ENCODE data around the gene UBXN6. TPM values are rescaled to one million over a fixed set of nuclear protein-coding genes. Genes with fewer than 3 reads are reported as not detected.

The UBXN6 gene
- total RNA-seq, 3 donors from 2014 or later = 79.1 to 104 (median 96.3) TPM

DNA sequence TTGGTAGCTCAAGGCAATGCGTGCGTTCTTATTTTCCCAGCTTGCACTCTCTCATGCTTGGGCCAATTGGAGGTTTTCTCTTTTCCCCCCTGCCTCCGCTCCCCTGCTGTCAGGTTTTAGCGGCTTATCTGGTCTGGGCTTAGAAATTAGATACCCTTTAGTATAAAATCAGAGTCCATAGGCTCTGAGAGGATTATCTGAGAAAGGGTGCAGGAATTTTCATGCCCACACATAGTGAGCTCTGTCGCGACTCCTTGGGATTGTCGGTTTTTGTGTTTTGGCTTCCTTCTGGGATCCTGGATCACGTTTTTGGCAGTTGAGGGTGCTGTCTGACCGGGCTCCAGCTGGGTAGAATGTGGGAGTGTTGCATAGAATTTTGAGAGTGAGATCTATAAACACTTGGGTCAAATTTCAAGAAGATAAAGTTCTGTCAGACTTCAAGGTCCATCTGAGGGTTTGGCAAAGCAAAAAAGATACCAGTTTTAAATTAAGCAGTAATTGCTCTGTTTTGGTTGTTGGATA is 42.7 kb downstream of the UBXN6 start:
- H3K4me3 ChIP-seq = no peak overlapping the region
- no peak for ATAC-seq
- intact Hi-C loops (cut with DNase I, micrococcal nuclease) = no loop called here
- no peaks in the 10 kb centered on the region for H3K36me3 ChIP-seq (ENCODE audit: low read depth)
- no peak for DNase-seq
- H3K4me1 ChIP-seq (ENCODE audit: low read depth) = no peaks in the 10 kb centered on the region
- H3K9me3 ChIP-seq = no peaks in the 10 kb centered on the region
- no peak for TF ChIP-seq CTCF (IDR thresholded peaks at IDR 0.05)

- intact Hi-C loops (cut with DNase I, micrococcal nuclease) = no loop called here
- Histone ChIP-seq H3K4me3 (no peak overlapping the region), H3K36me3 (ENCODE audit: low read depth) (no peaks in the 10 kb centered on the region), H3K9me3 (no peaks in the 10 kb centered on the region), H3K4me1 (ENCODE audit: low read depth) (no peaks in the 10 kb centered on the region)
- no peak for TF ChIP-seq CTCF (IDR thresholded peaks at IDR 0.05)
- ATAC-seq (no peak), DNase-seq (no peak)
Observed at GRCh38 chr19:4414144-4414799, 43.3 kb downstream of the UBXN6 start.

DNA sequence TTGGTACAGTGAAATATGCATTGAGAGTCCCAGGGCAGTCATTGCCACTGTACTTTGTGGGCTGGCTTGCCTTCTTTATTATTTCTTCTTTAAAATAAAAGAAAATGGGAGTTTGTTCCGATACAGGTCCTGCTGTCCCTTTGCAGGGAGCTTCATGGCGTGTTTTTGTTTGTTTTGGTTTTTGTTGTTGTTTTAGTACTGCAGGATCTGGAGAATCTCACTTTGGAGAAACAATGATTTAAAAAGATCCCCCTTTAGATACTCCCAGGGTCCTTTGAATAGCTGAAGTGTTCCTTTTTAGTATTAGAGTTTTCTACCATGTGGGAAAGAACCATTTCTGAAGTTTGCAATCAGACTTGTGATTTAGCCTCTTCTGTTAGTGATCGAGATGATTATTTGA is 44.0 kb downstream of the UBXN6 start:
- Histone ChIP-seq H3K36me3 (ENCODE audit: low read depth) (no peaks in the 10 kb centered on the region), H3K4me1 (ENCODE audit: low read depth) (no peaks in the 10 kb centered on the region), H3K4me3 (no peak overlapping the region), H3K9me3 (no peaks in the 10 kb centered on the region)
- ATAC-seq = no peak
- DNase-seq = no peak
- intact Hi-C loops (cut with DNase I, micrococcal nuclease) = no loop called here
- no peak for TF ChIP-seq CTCF (IDR thresholded peaks at IDR 0.05)

DNA sequence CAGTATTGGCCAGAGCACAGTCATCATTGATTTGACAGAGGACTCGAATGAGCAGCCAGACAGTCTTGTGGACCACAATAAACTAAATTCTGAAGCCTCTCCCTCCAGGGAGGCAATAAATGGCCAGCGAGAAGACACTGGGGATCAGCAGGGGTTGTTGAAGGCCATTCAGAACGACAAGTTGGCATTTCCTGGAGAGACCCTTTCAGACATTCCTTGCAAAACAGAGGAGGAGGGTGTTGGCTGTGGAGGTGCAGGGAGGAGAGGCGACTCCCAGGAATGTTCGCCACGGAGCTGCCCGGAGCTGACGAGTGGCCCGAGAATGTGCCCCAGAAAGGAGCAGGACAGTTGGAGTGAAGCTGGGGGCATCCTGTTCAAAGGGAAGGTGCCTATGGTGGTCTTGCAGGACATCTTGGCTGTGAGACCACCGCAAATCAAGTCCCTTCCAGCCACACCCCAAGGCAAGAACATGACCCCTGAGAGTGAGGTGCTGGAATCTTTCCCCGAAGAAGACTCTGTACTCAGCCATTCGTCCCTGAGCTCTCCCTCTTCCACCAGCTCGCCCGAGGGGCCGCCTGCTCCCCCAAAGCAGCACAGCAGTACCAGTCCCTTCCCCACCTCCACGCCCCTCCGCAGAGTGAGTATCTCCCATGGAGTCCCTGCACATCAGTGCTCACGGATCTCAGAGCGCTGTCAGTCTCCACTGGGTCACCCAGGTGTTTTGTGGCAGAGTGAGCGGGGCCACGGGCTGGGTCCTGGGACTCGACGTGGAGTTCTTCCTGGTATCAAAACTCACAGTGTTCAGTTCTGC is 48.3 kb downstream of the UBXN6 start:
- intact Hi-C loops (cut with DNase I, micrococcal nuclease) = no loop called here
- no peak for TF ChIP-seq CTCF (IDR thresholded peaks at IDR 0.05)
- H3K4me3 ChIP-seq = no peak overlapping the region
- no peaks in the 10 kb centered on the region for H3K9me3 ChIP-seq
- no peak for DNase-seq
- no peak for ATAC-seq
- no peaks in the 10 kb centered on the region for H3K4me1 ChIP-seq (ENCODE audit: low read depth)
- no peaks in the 10 kb centered on the region for H3K36me3 ChIP-seq (ENCODE audit: low read depth)

- no peak overlapping the region for H3K4me3 ChIP-seq
- DNase-seq = no peak
- no peaks in the 10 kb centered on the region for H3K36me3 ChIP-seq (ENCODE audit: low read depth)
- H3K9me3 ChIP-seq = no peaks in the 10 kb centered on the region
- H3K4me1 ChIP-seq (ENCODE audit: low read depth) = peaks cover 5% of the 10 kb centered on the region
- no peak for TF ChIP-seq CTCF (IDR thresholded peaks at IDR 0.05)
- intact Hi-C loops (cut with DNase I, micrococcal nuclease) = no loop called here
- no peak for ATAC-seq
Observed at GRCh38 chr19:4406626-4407025, 51.0 kb downstream of the UBXN6 start.
